Measurements from ENCODE around the gene HSD3B2. TPM values are rescaled to one million over a fixed set of nuclear protein-coding genes. Genes with fewer than 3 reads are reported as not detected.

HSD3B2 gene
- total RNA-seq, 2 donors from 2014 or later, result not detected

GRCh38 chr1:119422631-119423030 lies 7.7 kb downstream of the HSD3B2 start:
- no peaks in the 10 kb centered on the region for H3K4me1 ChIP-seq
- no peaks in the 10 kb centered on the region for H3K27me3 ChIP-seq
- no peaks in the 10 kb centered on the region for H3K36me3 ChIP-seq (replicated peaks in 1 of 2; ENCODE audit: insufficient read depth in 1 of 2, low read depth in 2 of 2)
- H3K9me3 ChIP-seq, result no peaks in the 10 kb centered on the region
- ATAC-seq (no peak), DNase-seq (no peak)
- intact Hi-C loops (cut with DNase I), result no loop called here
- H3K27ac ChIP-seq, result no peak overlapping the region
- H3K4me3 ChIP-seq, result no peak overlapping the region
- no peak for TF ChIP-seq POLR2A (IDR thresholded peaks at IDR 0.05)
- TF ChIP-seq CTCF (IDR thresholded peaks at IDR 0.05), result no peak

- 68 to 69% methylated on average over 2 of the region's 2 CpGs for WGBS, 2 donors
- intact Hi-C loops (cut with DNase I), result no loop called here
Observed at GRCh38 chr1:119428991-119429390, 14.0 kb downstream of the HSD3B2 start.

GRCh38 chr1:119429687-119430086 lies 14.7 kb downstream of the HSD3B2 start:
- Histone ChIP-seq H3K36me3 (replicated peaks in 1 of 2; ENCODE audit: insufficient read depth in 1 of 2, low read depth in 2 of 2) (no peaks in the 10 kb centered on the region), H3K27me3 (no peaks in the 10 kb centered on the region), H3K4me1 (no peaks in the 10 kb centered on the region), H3K9me3 (no peaks in the 10 kb centered on the region), H3K4me3 (no peak overlapping the region), H3K27ac (no peak overlapping the region)
- 60 to 64% methylated on average over 4 of the region's 4 CpGs for WGBS, 2 donors
- ATAC-seq, result no peak
- TF ChIP-seq CTCF (IDR thresholded peaks at IDR 0.05) (no peak), POLR2A (IDR thresholded peaks at IDR 0.05) (no peak)
- no peak for DNase-seq
- intact Hi-C loops (cut with DNase I), result no loop called here

More at GRCh38 chr1:119428991-119429390, 14.0 kb downstream of the HSD3B2 start:
- no peak for DNase-seq
- no peaks in the 10 kb centered on the region for H3K9me3 ChIP-seq
- no peaks in the 10 kb centered on the region for H3K4me1 ChIP-seq
- TF ChIP-seq CTCF (IDR thresholded peaks at IDR 0.05), result no peak
- TF ChIP-seq POLR2A (IDR thresholded peaks at IDR 0.05), result no peak
- H3K36me3 ChIP-seq (replicated peaks in 1 of 2; ENCODE audit: insufficient read depth in 1 of 2, low read depth in 2 of 2), result no peaks in the 10 kb centered on the region
- ATAC-seq, result no peak
- no peaks in the 10 kb centered on the region for H3K27me3 ChIP-seq
- H3K27ac ChIP-seq, result no peak overlapping the region
- no peak overlapping the region for H3K4me3 ChIP-seq

GRCh38 chr1:119430486-119430885 lies 15.5 kb downstream of the HSD3B2 start:
- H3K4me1 ChIP-seq, result no peaks in the 10 kb centered on the region
- H3K4me3 ChIP-seq, result no peak overlapping the region
- ATAC-seq, result no peak
- no peaks in the 10 kb centered on the region for H3K27me3 ChIP-seq
- no peak for DNase-seq
- no peaks in the 10 kb centered on the region for H3K36me3 ChIP-seq (replicated peaks in 1 of 2; ENCODE audit: insufficient read depth in 1 of 2, low read depth in 2 of 2)
- no peak overlapping the region for H3K27ac ChIP-seq
- H3K9me3 ChIP-seq, result no peaks in the 10 kb centered on the region
- WGBS, 2 donors, result 79 to 81% methylated on average over 2 of the region's 2 CpGs
- intact Hi-C loops (cut with DNase I), result no loop called here
- TF ChIP-seq CTCF (IDR thresholded peaks at IDR 0.05), result no peak
- TF ChIP-seq POLR2A (IDR thresholded peaks at IDR 0.05), result no peak

- WGBS, 2 donors, result 46 to 55% methylated on average over 3 of the region's 3 CpGs
Observed at GRCh38 chr1:119431836-119432235, 16.9 kb downstream of the HSD3B2 start.

More at GRCh38 chr1:119431836-119432235, 16.9 kb downstream of the HSD3B2 start:
- Histone ChIP-seq H3K9me3 (no peaks in the 10 kb centered on the region), H3K4me3 (no peak overlapping the region), H3K4me1 (no peaks in the 10 kb centered on the region), H3K27me3 (no peaks in the 10 kb centered on the region), H3K27ac (no peak overlapping the region), H3K36me3 (replicated peaks in 1 of 2; ENCODE audit: insufficient read depth in 1 of 2, low read depth in 2 of 2) (no peaks in the 10 kb centered on the region)
- DNase-seq (no peak), ATAC-seq (no peak)
- TF ChIP-seq CTCF (IDR thresholded peaks at IDR 0.05), result no peak
- TF ChIP-seq POLR2A (IDR thresholded peaks at IDR 0.05), result no peak
- intact Hi-C loops (cut with DNase I), result no loop called here
